Measurements from ENCODE around the gene SLX4IP. TPM values are rescaled to one million over a fixed set of nuclear protein-coding genes. Genes with fewer than 3 reads are reported as not detected.

Gene SLX4IP
- polyA plus RNA-seq, 2 of the 4 experiments (the other 2 are of a cell fraction): 3.4 to 7.5 TPM

DNA sequence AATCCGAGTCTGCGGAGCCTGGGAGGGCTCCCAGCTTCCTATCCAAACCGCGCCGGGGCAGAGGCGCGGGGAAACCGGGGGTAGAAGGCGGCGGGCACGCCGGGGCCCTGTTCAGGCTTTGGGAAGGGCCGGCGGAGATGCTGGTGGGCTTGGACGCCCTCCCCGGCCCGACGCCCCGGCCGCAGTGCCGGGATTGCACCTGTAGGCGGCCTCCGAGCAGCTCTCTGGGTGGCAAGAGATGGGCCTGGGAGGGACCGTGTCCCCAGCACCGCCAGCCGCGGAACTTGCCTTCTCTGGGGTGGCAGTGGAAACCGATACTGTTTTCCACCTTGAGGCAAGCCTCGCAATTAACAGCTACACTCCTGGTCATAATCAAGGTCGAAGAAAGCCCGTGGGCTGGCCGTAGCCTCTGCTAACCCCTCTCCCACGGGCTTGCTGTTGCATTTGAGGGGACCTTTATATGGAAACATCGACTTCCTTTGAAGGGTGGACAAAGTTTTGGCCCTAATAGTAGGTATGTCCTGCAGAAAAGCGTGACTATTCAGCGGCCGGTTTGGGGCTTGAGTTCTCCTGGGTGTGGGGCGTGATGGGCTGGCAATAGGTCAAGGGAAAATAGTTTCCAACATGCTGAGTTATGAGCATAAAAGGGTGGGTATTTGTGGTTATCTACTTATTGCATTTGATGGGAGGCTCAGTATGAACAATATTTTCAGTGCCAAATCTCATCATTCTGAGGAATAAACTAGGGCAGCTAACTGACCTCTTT is 239.8 kb downstream of the SLX4IP start:
- Histone ChIP-seq H3K27ac (peak overlapping the region; percentile 95 to 97), H3K4me2 (peak overlapping the region; percentile 91), H3K4me3 (peak overlapping the region; percentile 92), H3K9me3 (no peaks in the 10 kb centered on the region), H3K4me1 (peaks cover 31% of the 10 kb centered on the region)
- CTCF ChIA-PET: interaction anchor here (0.7 to 4.7 kb wide), 90 partner anchors 9 to 1136 kb away, joined by 3 to 37 read pairs (median 4); no protein-coding TSS in a partner anchor
- no peak for FAIRE-seq
- peak; percentile 59 to 76 for ATAC-seq
- POLR2A ChIA-PET: interaction anchor here (0.7 to 6.1 kb wide), 38 partner anchors 8 to 869 kb away, joined by 3 to 79 read pairs (median 6); partner anchors contain the start of genes MKKS and SLX4IP
- DNase-seq (ENCODE audit: low read depth in 1 of 2, low spot score in 1 of 2): peak; percentile 89 to 97
- WGBS (ENCODE audit: missing lambda C conversion rate): 2% methylated on average over 33 of the region's 38 CpGs
- TF ChIP-seq HDAC2 (IDR thresholded peaks at IDR 0.05): no peak
- TF ChIP-seq NFE2L2 (conservative IDR thresholded peaks at IDR 0.05; ENCODE audit: low read length): no peak
- 0 out of 2 replicates have a peak, but pooled peaks have one; percentile 19 for TF ChIP-seq MAZ (IDR thresholded peaks at IDR 0.05; ENCODE audit: borderline replicate concordance, low read depth, low read length)
- TF ChIP-seq CBX2 (IDR thresholded peaks at IDR 0.05; ENCODE audit: borderline replicate concordance, low read depth): no peak
- TF ChIP-seq, protein P1, sequence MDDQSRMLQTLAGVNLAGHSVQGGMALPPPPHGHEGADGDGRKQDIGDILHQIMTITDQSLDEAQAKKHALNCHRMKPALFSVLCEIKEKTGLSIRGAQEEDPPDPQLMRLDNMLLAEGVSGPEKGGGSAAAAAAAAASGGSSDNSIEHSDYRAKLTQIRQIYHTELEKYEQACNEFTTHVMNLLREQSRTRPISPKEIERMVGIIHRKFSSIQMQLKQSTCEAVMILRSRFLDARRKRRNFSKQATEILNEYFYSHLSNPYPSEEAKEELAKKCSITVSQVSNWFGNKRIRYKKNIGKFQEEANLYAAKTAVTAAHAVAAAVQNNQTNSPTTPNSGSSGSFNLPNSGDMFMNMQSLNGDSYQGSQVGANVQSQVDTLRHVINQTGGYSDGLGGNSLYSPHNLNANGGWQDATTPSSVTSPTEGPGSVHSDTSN (IDR thresholded peaks at IDR 0.05): 0 out of 2 replicates have a peak, but pooled peaks have one; percentile 46
- TF ChIP-seq RNF2 (IDR thresholded peaks at IDR 0.05; ENCODE audit: borderline replicate concordance, low read depth): no peak
- no peak for TF ChIP-seq ZFP36 (IDR thresholded peaks at IDR 0.05; ENCODE audit: borderline replicate concordance, partially characterized antibody)
- no peak for TF ChIP-seq NPAS2 (CRISPR knock-in tag; IDR thresholded peaks at IDR 0.05; ENCODE audit: borderline replicate concordance)
- TF ChIP-seq PHF8 (IDR thresholded peaks at IDR 0.05; ENCODE audit: borderline replicate concordance, low read depth): no peak; the same call in 1 of the 2 replicates
- no peak; the same call in 1 of the 2 replicates for TF ChIP-seq MYC (IDR thresholded peaks at IDR 0.05; ENCODE audit: borderline replicate concordance, low read length)
- TF ChIP-seq MAFK (IDR thresholded peaks at IDR 0.05; ENCODE audit: partially characterized antibody): no peak
- TF ChIP-seq ZSCAN20 (CRISPR knock-in tag; IDR thresholded peaks at IDR 0.05): no peak
- TF ChIP-seq EHMT2 (IDR thresholded peaks at IDR 0.05; ENCODE audit: low read depth): no peak
- no peak for TF ChIP-seq ZC3H11A (IDR thresholded peaks at IDR 0.05)
- 0 out of 2 replicates have a peak, but pooled peaks have one; percentile 52 for TF ChIP-seq TP53 (CRISPR knock-in tag; IDR thresholded peaks at IDR 0.05)
- no peak for TF ChIP-seq RFX5 (IDR thresholded peaks at IDR 0.05)
- no peak for TF ChIP-seq BHLHE40 (IDR thresholded peaks at IDR 0.05; ENCODE audit: low read depth, low read length)
- TF ChIP-seq, protein P2, sequence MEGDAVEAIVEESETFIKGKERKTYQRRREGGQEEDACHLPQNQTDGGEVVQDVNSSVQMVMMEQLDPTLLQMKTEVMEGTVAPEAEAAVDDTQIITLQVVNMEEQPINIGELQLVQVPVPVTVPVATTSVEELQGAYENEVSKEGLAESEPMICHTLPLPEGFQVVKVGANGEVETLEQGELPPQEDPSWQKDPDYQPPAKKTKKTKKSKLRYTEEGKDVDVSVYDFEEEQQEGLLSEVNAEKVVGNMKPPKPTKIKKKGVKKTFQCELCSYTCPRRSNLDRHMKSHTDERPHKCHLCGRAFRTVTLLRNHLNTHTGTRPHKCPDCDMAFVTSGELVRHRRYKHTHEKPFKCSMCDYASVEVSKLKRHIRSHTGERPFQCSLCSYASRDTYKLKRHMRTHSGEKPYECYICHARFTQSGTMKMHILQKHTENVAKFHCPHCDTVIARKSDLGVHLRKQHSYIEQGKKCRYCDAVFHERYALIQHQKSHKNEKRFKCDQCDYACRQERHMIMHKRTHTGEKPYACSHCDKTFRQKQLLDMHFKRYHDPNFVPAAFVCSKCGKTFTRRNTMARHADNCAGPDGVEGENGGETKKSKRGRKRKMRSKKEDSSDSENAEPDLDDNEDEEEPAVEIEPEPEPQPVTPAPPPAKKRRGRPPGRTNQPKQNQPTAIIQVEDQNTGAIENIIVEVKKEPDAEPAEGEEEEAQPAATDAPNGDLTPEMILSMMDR (IDR thresholded peaks at IDR 0.05): peak; percentile 87
- TF ChIP-seq KDM5A (IDR thresholded peaks at IDR 0.05): peak; percentile 93
- TF ChIP-seq, protein P3, sequence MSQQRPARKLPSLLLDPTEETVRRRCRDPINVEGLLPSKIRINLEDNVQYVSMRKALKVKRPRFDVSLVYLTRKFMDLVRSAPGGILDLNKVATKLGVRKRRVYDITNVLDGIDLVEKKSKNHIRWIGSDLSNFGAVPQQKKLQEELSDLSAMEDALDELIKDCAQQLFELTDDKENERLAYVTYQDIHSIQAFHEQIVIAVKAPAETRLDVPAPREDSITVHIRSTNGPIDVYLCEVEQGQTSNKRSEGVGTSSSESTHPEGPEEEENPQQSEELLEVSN (IDR thresholded peaks at IDR 0.05; ENCODE audit: borderline replicate concordance, low read depth): no peak
- no peak for TF ChIP-seq CHD2 (IDR thresholded peaks at IDR 0.05; ENCODE audit: low read length, partially characterized antibody)
- no peak for TF ChIP-seq ESRRA (IDR thresholded peaks at IDR 0.05; ENCODE audit: borderline replicate concordance, low read length)
- no peak for TF ChIP-seq HEYL (CRISPR knock-in tag; IDR thresholded peaks at IDR 0.05)
- TF ChIP-seq, protein P4, sequence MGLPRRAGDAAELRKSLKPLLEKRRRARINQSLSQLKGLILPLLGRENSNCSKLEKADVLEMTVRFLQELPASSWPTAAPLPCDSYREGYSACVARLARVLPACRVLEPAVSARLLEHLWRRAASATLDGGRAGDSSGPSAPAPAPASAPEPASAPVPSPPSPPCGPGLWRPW (IDR thresholded peaks at IDR 0.05): no peak
- TF ChIP-seq JUN (IDR thresholded peaks at IDR 0.05): peak in 1 of 2 experiments; percentile 40; a peak in 3 of 5 replicates
- TF ChIP-seq CBX8 (IDR thresholded peaks at IDR 0.05): no peak
- TF ChIP-seq KDM1A (IDR thresholded peaks at IDR 0.05; ENCODE audit: low read depth): no peak
- TF ChIP-seq, protein P5, sequence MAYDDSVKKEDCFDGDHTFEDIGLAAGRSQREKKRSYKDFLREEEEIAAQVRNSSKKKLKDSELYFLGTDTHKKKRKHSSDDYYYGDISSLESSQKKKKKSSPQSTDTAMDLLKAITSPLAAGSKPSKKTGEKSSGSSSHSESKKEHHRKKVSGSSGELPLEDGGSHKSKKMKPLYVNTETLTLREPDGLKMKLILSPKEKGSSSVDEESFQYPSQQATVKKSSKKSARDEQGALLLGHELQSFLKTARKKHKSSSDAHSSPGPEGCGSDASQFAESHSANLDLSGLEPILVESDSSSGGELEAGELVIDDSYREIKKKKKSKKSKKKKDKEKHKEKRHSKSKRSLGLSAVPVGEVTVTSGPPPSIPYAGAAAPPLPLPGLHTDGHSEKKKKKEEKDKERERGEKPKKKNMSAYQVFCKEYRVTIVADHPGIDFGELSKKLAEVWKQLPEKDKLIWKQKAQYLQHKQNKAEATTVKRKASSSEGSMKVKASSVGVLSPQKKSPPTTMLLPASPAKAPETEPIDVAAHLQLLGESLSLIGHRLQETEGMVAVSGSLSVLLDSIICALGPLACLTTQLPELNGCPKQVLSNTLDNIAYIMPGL (CRISPR knock-in tag; IDR thresholded peaks at IDR 0.05; ENCODE audit: borderline replicate concordance): peak; percentile 38; the same call in 1 of the 2 replicates
- TF ChIP-seq, protein P6, sequence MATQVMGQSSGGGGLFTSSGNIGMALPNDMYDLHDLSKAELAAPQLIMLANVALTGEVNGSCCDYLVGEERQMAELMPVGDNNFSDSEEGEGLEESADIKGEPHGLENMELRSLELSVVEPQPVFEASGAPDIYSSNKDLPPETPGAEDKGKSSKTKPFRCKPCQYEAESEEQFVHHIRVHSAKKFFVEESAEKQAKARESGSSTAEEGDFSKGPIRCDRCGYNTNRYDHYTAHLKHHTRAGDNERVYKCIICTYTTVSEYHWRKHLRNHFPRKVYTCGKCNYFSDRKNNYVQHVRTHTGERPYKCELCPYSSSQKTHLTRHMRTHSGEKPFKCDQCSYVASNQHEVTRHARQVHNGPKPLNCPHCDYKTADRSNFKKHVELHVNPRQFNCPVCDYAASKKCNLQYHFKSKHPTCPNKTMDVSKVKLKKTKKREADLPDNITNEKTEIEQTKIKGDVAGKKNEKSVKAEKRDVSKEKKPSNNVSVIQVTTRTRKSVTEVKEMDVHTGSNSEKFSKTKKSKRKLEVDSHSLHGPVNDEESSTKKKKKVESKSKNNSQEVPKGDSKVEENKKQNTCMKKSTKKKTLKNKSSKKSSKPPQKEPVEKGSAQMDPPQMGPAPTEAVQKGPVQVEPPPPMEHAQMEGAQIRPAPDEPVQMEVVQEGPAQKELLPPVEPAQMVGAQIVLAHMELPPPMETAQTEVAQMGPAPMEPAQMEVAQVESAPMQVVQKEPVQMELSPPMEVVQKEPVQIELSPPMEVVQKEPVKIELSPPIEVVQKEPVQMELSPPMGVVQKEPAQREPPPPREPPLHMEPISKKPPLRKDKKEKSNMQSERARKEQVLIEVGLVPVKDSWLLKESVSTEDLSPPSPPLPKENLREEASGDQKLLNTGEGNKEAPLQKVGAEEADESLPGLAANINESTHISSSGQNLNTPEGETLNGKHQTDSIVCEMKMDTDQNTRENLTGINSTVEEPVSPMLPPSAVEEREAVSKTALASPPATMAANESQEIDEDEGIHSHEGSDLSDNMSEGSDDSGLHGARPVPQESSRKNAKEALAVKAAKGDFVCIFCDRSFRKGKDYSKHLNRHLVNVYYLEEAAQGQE (IDR thresholded peaks at IDR 0.05): no peak
- TF ChIP-seq POLR2AphosphoS2 (conservative IDR thresholded peaks at IDR 0.05; ENCODE audit: low read length): no peak
- TF ChIP-seq RARB (CRISPR knock-in tag; IDR thresholded peaks at IDR 0.05): no peak
